ENCODE results near the gene NBEA.
A peak's percentile ranks its signal among the peaks of the same experiment; 100 is the strongest.

The NBEA gene

DNA sequence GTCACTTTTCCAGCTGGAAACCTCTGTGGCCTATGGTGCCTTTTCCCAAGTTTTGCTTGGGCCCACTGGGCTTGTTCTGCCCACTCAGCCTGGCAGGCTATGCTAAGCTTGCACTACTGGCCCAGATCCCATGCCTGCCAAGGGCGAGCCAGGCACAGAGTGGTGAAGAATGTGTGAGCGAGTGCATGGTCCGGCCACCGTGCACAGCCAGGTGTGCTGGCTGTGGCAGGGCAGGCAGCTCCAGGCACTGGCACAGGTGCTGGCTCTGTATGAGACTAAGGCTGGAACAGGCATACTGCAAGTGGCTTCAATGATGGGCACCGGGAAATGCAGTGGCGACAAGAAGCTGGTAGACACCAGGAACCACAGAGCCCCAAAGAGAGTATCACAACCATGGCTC, 584.5 kb downstream of the NBEA start:
- DNase-seq = no peak

- no peak for DNase-seq
Measured at GRCh38 chr13:35527451-35527850, 585.4 kb downstream of the NBEA start.

GRCh38 chr13:35530147-35530546, 588.1 kb downstream of the NBEA start:
- DNase-seq = no peak

DNA sequence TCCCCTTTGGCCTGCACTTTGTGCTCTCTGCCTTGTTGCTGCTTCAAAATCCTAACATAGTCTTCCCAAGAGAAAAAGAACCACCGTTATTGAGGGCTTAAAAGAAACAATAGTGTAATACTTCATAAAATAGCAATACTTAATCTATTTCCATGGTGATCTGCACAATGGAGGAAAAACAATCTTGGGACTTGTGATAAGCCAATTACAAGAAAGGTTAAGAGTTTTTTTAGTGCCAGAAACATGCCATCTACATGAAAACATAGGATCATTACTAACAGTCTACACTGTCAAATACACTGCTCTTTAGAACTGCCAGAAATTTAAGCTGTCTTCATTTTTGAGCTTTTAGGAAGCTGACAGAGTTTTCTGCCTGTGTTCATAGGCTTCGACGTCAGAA, 588.5 kb downstream of the NBEA start:
- no peak for DNase-seq

- no peak for DNase-seq
Measured at GRCh38 chr13:35531526-35531925, 589.5 kb downstream of the NBEA start.

- DNase-seq = no peak
Measured at GRCh38 chr13:35534343-35534742, 592.3 kb downstream of the NBEA start.

GRCh38 chr13:35548790-35549189, 606.7 kb downstream of the NBEA start:
- DNase-seq = no peak

- no peak for DNase-seq
Measured at GRCh38 chr13:35549481-35549880, 607.4 kb downstream of the NBEA start.

- no peak for DNase-seq
Measured at GRCh38 chr13:35552172-35552844, 610.2 kb downstream of the NBEA start.

GRCh38 chr13:35554972-35555623, 613.0 kb downstream of the NBEA start:
- DNase-seq = no peak

DNA sequence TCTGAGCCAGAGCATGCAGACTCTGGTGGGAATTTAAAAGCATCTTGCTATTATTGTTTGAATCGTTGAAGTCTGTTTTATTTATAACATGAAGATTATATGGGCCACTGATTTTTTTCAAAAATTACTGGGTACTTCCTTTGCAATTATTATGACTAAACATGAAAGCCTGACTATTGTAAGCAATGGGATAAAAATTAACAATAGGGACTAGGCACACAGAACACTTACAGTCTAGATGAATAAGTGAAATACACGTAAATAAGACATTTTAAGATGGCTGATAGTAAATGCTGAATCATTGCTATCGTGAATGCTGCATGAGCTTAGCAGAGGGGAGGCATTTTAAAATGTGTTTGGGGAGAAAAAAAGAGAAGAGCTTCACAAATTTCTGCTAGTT, 615.4 kb downstream of the NBEA start:
- DNase-seq = no peak

- no peak for DNase-seq
Measured at GRCh38 chr13:35561540-35561939, 619.5 kb downstream of the NBEA start.

DNA sequence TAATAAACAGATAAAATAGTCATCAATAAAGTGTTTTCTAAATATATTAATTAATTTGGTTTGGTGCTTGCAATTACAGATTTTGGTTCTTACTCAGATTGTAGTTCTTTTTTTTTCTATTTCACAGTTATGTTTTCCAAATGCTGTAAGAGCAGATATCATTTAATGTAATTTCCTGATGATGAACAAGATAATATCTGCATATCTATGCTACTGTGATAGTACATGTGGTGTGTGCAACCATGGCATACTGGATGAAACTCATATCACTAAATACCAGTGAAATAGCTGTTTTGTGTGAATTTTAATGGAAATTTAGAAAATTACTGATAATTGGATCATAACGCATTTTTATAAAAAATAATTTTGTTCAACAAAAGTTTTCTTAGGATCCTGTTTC, 623.2 kb downstream of the NBEA start:
- DNase-seq = no peak

GRCh38 chr13:35566340-35566739, 624.3 kb downstream of the NBEA start:
- peak; percentile 44 for DNase-seq

DNA sequence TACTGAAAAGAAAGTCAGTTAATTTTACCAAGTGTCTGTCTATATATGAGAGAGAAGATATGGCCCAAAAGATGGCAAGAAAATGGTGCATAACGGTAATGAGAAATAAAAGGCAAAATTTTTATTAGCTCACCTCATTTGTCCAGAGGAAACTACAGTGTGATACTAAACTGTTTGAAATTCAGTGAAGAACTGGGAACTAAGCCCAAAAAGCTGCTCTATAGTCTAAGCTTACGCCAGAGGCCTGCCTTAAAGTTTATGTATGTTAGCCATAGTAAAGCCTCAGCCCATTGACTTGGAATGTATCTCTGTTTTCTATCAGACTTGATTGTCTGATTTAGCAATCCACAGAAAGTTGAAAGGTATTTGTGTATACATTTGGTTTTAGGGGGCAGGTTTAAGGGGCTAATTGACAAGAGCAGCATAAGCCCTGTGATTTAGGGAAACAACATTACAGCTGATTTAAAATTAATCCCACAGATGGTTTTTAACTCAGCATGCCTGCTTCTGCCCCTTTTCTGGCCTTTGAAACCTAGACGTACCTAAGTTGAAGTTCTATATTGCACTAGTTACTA, 625.4 kb downstream of the NBEA start:
- no peak for DNase-seq

DNA sequence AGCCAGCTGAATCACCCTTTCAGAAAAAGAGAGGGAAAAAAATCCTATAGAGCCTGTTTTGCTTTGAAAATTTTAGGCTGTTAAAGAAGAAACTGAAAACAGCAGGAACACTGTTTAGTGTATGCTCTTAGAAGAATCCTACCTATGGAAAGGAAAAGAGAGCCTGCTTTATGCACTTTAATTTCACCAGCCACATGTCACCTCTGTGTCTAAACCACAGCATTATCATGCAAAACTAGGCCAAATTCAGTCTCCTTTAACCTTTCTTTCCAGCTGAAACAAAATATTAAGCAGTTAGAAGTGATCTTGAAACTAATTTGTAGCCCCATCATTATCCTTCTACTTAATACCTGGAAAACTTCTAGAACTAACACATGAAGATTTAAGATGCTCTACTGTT, 631.6 kb downstream of the NBEA start:
- no peak for DNase-seq

DNA sequence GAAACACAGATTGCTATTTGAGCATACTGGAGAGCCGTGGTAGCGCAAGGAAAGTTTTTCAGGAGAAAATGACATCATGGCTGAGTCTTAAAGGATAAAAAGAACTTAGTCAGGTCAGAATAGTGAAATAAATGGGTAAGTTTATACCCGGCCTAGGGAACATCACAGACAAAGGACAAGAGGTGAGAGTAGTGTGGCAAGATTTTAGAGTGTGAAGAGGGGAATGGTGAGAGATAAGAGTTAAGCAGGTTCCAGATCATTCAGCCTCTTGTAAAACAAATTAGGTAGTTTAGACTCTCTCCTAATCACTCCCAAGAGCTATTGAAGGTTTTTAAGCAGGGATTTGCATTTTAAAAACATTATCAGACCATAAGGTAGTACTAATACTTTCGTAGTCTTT, 650.4 kb downstream of the NBEA start:
- no peak for DNase-seq

DNA sequence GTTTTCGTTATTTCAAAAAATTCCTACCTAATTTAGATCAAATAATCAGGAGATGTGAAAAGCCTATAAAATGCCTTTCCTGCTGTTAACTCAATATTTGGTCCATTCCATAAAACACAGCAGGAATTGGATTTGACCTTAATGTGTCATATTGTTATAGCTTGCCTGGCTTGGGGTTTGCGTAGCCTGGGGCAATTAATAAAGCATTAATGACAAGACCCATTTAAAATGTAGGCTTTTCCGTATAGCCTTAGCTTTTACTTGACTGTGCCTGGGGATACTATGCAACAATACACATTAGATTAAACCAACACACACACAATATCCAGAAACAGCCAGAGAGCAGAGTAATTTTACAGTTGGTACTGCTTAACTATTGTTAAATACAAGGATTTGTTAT, 651.6 kb downstream of the NBEA start:
- DNase-seq = no peak

DNA sequence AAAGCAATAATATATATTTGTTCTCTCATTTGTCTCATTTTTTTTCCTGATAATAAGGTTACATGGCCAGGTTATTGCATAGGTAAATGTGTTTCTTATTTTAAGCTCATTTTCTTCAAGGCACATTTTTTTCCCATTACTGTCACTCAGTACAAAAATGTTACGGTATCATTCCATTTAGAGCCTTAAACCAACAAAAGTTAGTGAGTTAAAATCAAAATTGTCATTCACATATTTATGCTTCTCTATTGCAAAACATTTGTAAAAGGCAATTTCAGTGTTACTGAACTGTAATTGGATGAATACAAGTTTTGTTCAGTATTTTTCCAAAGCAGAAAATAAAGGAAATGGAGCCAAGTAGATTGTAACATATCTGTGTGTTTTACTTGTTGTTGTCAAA, 652.0 kb downstream of the NBEA start:
- DNase-seq = no peak

GRCh38 chr13:35595181-35595580, 653.1 kb downstream of the NBEA start:
- no peak for DNase-seq

- no peak for DNase-seq
Measured at GRCh38 chr13:35596321-35597030, 654.4 kb downstream of the NBEA start.

DNA sequence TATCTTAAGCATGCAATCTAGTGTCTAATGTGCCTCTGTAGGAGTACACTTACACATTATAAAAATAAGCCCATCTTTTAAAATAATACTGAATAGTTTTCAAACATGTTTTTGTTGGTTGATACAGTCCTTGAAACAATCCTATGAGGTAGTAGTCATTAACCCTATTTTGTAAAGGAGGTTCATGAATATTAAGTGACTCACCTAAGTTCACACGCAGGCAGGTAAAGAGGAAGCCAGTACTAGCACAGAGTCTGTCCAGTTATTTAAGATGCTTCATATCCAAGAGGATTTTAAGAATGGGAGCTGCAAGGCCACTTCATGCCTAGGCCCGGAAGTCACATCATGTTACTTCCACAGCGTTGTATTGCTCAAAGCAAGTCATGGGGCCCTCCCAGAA, 655.4 kb downstream of the NBEA start:
- DNase-seq = no peak

DNA sequence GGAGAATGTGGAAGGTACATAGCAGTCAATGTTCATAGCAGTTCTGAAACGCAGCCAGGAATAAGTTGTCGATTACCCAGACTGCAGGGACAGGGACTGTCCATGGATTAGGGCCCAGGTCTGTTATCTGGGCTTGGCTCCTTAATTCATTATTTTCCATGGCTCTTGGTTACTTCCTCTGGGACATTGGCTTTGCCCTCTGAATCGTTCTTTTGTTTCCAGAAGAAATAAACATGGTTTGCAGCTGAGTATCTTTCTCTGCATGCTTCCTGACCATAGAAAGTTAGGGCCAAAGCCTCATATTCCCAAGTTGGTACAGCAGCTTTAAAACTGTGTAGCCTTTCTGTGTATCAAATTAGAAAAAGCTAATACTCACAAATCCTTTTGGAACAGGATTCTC, 656.2 kb downstream of the NBEA start:
- no peak for DNase-seq

GRCh38 chr13:35598790-35599369, 656.8 kb downstream of the NBEA start:
- no peak for DNase-seq

All from KG1 (cell line).